Gastrocnemius medialis (tissue), 4 donors: ENCODE data around the gene SLTM. TPM values are rescaled to one million over a fixed set of nuclear protein-coding genes. Genes with fewer than 3 reads are reported as not detected.
A peak's percentile ranks its signal among the peaks of the same experiment; 100 is the strongest.
"Not testable (repeated sequence)": the region's sequence is repeated elsewhere in the genome, so short reads cannot be mapped to it uniquely, and the experiment has no call there.

ENCODE experiments used
- ATAC-seq, 2 donors: fragments of 150-250 bp; one replicate each; pipeline ENCODE4 v1.9.1; 2016
- DNase-seq, 2 donors: peaks; one replicate each; pipeline ENCODE4 v3.0.0-alpha.2; 2019
- H3K27ac ChIP-seq, 4 donors: fragments of 200-600 bp; sonication (generic); 1 replicate in 1 of 4; 2 replicates in 3 of 4; pipeline ENCODE4 v1.5.1; 2016 to 2018; ENCODE audit warnings: mild to moderate bottlenecking in 2 of 4, moderate library complexity in 1 of 4
- H3K27me3 ChIP-seq, 3 donors: fragments of 200-600 bp; sonication (generic) in 2 of 3; 1 replicate in 1 of 3; 2 replicates in 2 of 3; pipeline versions ENCODE4 v1.5.1 to v1.6.0; 2016 to 2019; ENCODE audit warnings: mild to moderate bottlenecking in 1 of 3, moderate library complexity in 1 of 3
- H3K36me3 ChIP-seq, 2 donors: fragments of 200-600 bp; sonication (generic) in 1 of 2; one replicate each; pipeline ENCODE4 v1.5.1; 2017 to 2018
- H3K4me1 ChIP-seq, 2 donors: fragments of 200-600 bp; sonication (generic) in 1 of 2; one replicate each; pipeline ENCODE4 v1.5.1; 2016 to 2017; ENCODE audit warnings: mild to moderate bottlenecking in 2 of 2
- H3K4me3 ChIP-seq, 4 donors: fragments of 200-600 bp; sonication (generic) in 3 of 4; 1 replicate in 1 of 4; 2 replicates in 3 of 4; pipeline ENCODE4 v1.5.1; 2016 to 2019; ENCODE audit warnings: mild to moderate bottlenecking in 2 of 4
- H3K9me3 ChIP-seq, 3 donors: fragments of 200-600 bp; sonication (generic) in 2 of 3; 1 replicate in 1 of 3; 2 replicates in 2 of 3; pipeline ENCODE4 v1.5.1; 2016 to 2019
- POLR2A ChIP-seq, 2 donors: fragments of 450-650 bp; IDR thresholded peaks; one replicate each; pipeline ENCODE4 v1.6.1; 2017; ENCODE audit warnings: antibody characterized with exemption in 2 of 2, mild to moderate bottlenecking in 2 of 2, moderate library complexity in 2 of 2
- in situ Hi-C, 4 donors: fragments of 200-750 bp; cut with MboI; loops; one replicate each; pipeline versions ENCODE4 v1.15.0 to v1.8.0; 2017; ENCODE audit warnings: low sequenced_read_pairs in 4 of 4
- intact Hi-C: fragments of 100-400 bp; cut with DNase I; formaldehyde crosslinking; loops from one replicate; pipeline ENCODE4 v1.15.1; 2023; ENCODE audit warnings: low total_unique reads
- total RNA-seq, 4 donors: library from RNA; depleted of rRNA; stranded (reverse); fragments of >200 nt; gene quantifications; one replicate each; pipeline versions ENCODE4 v1.1.0 to v1.2.3, GENCODE V29; 2016
- TF ChIP-seq, protein P1 (sequence below), 5 experiments: fragments of 450-650 bp in 3 of 5; fragments of 200-600 bp in 2 of 5; sonication (generic) in 2 of 5; IDR thresholded peaks in 4 of 5; conservative IDR thresholded peaks in 1 of 5; 1 replicate in 4 of 5; 2 replicates in 1 of 5; pipeline ENCODE4 v1.5.1; 2016 to 2019; ENCODE audit warnings: antibody characterized with exemption in 5 of 5, mild to moderate bottlenecking in 3 of 5, moderate library complexity in 3 of 5

The SLTM gene
- total RNA-seq, 4 donors from 2014 or later = 46.5 to 76.2 (median 60.9) TPM

DNA sequence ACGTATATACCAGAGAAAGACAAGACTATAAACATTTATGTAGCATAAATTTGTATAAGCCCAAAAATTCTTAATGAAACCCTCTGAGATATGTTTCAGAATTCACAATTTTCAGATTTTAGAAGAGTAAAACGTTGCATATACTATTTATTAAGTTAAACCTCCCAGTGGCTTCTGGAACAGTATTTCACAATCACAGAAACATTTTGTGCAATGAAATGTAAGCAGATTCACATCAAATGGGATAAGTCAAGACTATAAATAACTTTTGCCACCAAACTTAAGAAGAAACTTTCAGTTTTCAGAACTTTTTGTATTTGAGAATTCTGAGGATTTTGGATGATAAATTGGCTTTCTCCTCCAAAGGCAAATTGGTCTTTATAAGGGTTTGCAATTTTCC lies 9.2 kb downstream of the SLTM start:
- H3K27ac ChIP-seq = peak overlapping the region; percentile 56 to 78 (median 67)
- no peaks in the 10 kb centered on the region for H3K27me3 ChIP-seq
- intact Hi-C loops = no loop called here
- in situ Hi-C loops = no loop called here
- peaks cover 0 to 32% of the 10 kb centered on the region in 2 donors for H3K36me3 ChIP-seq
- no peak overlapping the region for H3K4me3 ChIP-seq
- ATAC-seq (peak; percentile 47 to 77), DNase-seq (no peak)
- TF ChIP-seq, protein P1, sequence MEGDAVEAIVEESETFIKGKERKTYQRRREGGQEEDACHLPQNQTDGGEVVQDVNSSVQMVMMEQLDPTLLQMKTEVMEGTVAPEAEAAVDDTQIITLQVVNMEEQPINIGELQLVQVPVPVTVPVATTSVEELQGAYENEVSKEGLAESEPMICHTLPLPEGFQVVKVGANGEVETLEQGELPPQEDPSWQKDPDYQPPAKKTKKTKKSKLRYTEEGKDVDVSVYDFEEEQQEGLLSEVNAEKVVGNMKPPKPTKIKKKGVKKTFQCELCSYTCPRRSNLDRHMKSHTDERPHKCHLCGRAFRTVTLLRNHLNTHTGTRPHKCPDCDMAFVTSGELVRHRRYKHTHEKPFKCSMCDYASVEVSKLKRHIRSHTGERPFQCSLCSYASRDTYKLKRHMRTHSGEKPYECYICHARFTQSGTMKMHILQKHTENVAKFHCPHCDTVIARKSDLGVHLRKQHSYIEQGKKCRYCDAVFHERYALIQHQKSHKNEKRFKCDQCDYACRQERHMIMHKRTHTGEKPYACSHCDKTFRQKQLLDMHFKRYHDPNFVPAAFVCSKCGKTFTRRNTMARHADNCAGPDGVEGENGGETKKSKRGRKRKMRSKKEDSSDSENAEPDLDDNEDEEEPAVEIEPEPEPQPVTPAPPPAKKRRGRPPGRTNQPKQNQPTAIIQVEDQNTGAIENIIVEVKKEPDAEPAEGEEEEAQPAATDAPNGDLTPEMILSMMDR (IDR thresholded peaks at IDR 0.05 in 4 of 5, conservative IDR thresholded peaks at IDR 0.05 in 1 of 5) = no peak
- TF ChIP-seq POLR2A (IDR thresholded peaks at IDR 0.05) = no peak
- H3K9me3 ChIP-seq = no peaks in the 10 kb centered on the region
- peaks cover 15 to 18% of the 10 kb centered on the region in 2 donors for H3K4me1 ChIP-seq

DNA sequence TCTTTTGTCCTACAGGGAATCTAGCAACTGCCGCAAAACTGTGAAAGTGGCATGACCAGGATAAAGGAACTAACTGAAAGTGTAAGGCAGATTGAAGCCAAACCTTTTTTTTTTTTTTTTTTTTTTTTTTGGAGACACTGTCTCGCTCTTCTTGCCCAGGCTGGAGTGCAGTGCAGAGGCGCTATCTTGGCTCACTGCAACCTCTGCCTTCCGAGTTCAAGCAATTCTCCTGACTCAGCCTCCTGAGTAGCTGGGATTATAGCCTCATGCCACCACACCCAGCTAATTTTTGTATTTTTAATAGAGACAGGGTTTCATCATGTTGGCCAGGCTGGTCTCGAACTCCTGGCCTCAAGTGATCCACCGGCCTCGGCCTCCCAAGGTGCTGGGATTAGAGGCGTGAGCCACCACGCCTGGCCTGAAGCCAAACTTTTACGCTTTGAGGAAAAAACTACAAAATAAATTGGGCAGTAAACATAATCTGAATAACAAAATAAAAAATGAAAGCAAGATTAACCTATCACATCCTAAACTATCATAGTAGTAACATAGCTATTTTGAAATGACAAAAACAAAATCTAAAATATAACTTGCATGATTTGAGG lies 9.7 kb downstream of the SLTM start:
- no peak for TF ChIP-seq POLR2A (IDR thresholded peaks at IDR 0.05)
- TF ChIP-seq, protein P1 (IDR thresholded peaks at IDR 0.05 in 4 of 5, conservative IDR thresholded peaks at IDR 0.05 in 1 of 5) = no peak
- peak in 1 of 2 donors; percentile 31 for DNase-seq
- in situ Hi-C loops = no loop called here
- Histone ChIP-seq H3K4me3 (no peak overlapping the region), H3K9me3 (no peaks in the 10 kb centered on the region), H3K27ac (peak overlapping the region; percentile 56 to 78 (median 67)), H3K27me3 (no peaks in the 10 kb centered on the region), H3K4me1 (peaks cover 19 to 20% of the 10 kb centered on the region in 2 donors), H3K36me3 (peaks cover 0 to 28% of the 10 kb centered on the region in 2 donors)
- intact Hi-C loops = no loop called here
- ATAC-seq = peak in 1 of 2 donors; percentile 9

DNA sequence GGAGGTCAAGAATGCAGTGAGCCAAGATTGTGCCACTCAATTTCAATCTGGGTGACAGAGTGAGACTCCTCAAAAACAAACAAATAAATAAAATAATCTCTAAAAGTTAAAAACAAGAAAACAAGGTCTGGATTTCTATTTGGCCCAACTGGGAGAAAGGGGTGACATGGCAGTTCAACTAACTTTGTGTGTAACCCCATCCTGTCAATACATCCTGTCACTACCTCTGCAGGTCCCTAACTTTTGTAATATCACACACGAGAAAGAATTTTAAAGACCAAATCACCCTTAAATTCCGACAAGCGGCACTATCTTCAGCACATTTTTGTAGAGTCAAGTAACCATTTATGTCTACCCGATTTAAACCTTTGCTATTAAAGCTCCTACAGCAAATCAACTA lies 10.2 kb downstream of the SLTM start:
- ATAC-seq (no peak), DNase-seq (no peak)
- Histone ChIP-seq H3K27me3 (no peaks in the 10 kb centered on the region), H3K4me3 (no peak overlapping the region), H3K4me1 (peaks cover 24 to 25% of the 10 kb centered on the region in 2 donors), H3K9me3 (no peaks in the 10 kb centered on the region), H3K36me3 (peaks cover 0 to 23% of the 10 kb centered on the region in 2 donors), H3K27ac (peak overlapping the region; percentile 56 to 78 (median 67))
- no peak for TF ChIP-seq POLR2A (IDR thresholded peaks at IDR 0.05)
- TF ChIP-seq, protein P1 (IDR thresholded peaks at IDR 0.05 in 4 of 5, conservative IDR thresholded peaks at IDR 0.05 in 1 of 5) = no peak
- intact Hi-C loops = no loop called here
- in situ Hi-C loops = no loop called here

DNA sequence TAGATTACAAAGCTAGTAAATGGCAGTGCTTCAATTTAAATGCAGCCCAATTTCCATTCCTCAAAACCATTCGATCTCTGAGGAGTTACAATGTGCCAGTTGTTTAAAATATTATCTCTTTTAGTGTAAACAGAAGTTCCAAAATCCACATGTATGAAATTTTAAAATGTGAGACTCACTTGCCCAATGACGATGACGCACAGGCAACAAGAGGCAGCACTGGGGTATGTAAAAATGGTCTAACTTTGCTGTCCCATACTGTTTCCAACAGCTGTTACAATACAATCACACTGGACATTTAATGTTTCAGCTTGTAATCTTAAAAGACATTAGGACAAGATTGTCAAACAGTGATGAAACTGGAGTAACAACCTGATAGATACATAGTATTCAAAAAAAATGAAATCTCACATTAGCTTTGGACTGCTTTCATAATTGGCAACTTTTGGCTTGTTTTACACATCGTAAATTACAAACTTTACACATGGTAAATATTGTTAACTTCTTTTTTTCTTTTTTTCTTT lies 12.2 kb downstream of the SLTM start:
- DNase-seq (no peak), ATAC-seq (no peak)
- no peaks in the 10 kb centered on the region for H3K27me3 ChIP-seq
- H3K9me3 ChIP-seq = no peaks in the 10 kb centered on the region
- TF ChIP-seq POLR2A (IDR thresholded peaks at IDR 0.05) = no peak
- TF ChIP-seq, protein P1 (IDR thresholded peaks at IDR 0.05 in 4 of 5, conservative IDR thresholded peaks at IDR 0.05 in 1 of 5) = no peak
- no peak overlapping the region for H3K4me3 ChIP-seq
- H3K27ac ChIP-seq = peak overlapping the region in 1 of 4 donors; percentile 24
- in situ Hi-C loops = no loop called here
- H3K4me1 ChIP-seq = peaks cover 35 to 37% of the 10 kb centered on the region in 2 donors
- peaks cover 0 to 9% of the 10 kb centered on the region in 2 donors for H3K36me3 ChIP-seq
- intact Hi-C loops = no loop called here

DNA sequence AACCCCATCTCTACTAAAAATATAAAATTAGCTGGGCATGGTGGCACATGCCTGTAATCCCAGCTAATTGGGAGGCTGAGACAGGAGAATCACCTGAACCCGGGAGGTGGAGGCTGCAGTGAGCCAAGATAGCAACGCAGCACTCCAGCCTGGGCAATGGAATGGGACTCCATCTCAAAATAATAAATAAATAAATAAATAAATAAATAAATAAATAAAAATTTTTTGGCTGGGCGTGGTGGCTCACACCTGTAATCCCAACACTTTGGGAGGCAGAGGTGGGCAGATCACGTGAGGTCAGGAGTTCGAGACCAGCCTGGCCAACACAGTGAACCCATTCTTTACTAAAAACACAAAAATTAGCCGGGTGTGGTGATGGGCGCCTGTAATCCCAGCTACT lies 13.0 kb downstream of the SLTM start:
- peaks cover 37 to 39% of the 10 kb centered on the region in 2 donors for H3K4me1 ChIP-seq
- H3K27ac ChIP-seq, in situ Hi-C loops, H3K27me3 ChIP-seq, H3K9me3 ChIP-seq, H3K4me3 ChIP-seq, intact Hi-C loops, DNase-seq, ATAC-seq: not testable (repeated sequence)
- peaks cover 0 to 12% of the 10 kb centered on the region in 2 donors for H3K36me3 ChIP-seq
